Endothelial cell (in vitro differentiated cells): ENCODE data around the gene KCNAB1. TPM values are rescaled to one million over a fixed set of nuclear protein-coding genes. Genes with fewer than 3 reads are reported as not detected.

Experiments used
- DNase-seq: peaks from one replicate; pipeline ENCODE4 v3.0.0; 2021; ENCODE audit warnings: low spot score
- H3K27ac Mint-ChIP-seq: one replicate; pipeline ENCODE4 v1.8.0; 2021; ENCODE audit warnings: mixed read lengths, inconsistent platforms; ENCODE audit not compliant: unreplicated experiment
- H3K27me3 Mint-ChIP-seq: one replicate; pipeline ENCODE4 v1.8.0; 2021; ENCODE audit warnings: mild to moderate bottlenecking, moderate library complexity, mixed read lengths, inconsistent platforms; ENCODE audit not compliant: unreplicated experiment
- H3K36me3 Mint-ChIP-seq: one replicate; pipeline ENCODE4 v1.8.0; 2021; ENCODE audit warnings: mild to moderate bottlenecking, low read depth, mixed read lengths, inconsistent platforms; ENCODE audit not compliant: unreplicated experiment
- H3K4me1 Mint-ChIP-seq: one replicate; pipeline ENCODE4 v1.8.0; 2021; ENCODE audit warnings: mild to moderate bottlenecking, mixed read lengths, inconsistent platforms; ENCODE audit not compliant: unreplicated experiment
- H3K4me3 Mint-ChIP-seq: one replicate; pipeline ENCODE4 v1.8.0; 2021; ENCODE audit warnings: mild to moderate bottlenecking, mixed read lengths, inconsistent platforms; ENCODE audit not compliant: unreplicated experiment
- H3K9me3 Mint-ChIP-seq: one replicate; pipeline ENCODE4 v1.8.0; 2021; ENCODE audit warnings: mixed read lengths, inconsistent platforms; ENCODE audit not compliant: unreplicated experiment
- total RNA-seq: library from RNA; stranded (reverse); fragmentation: NEBNext Ultra II Directional; extraction: Animal tissue kit (Norgen Biotek cat#: 25700); gene quantifications from one replicate; pipeline ENCODE4 v1.2.1, GENCODE V29; 2021; ENCODE audit not compliant: unreplicated experiment
- TF ChIP-seq, protein P1 (sequence below): fragments of 200-600 bp; sonication (generic); IDR thresholded peaks from one replicate; pipeline ENCODE4 v1.5.0; 2021; ENCODE audit warnings: antibody characterized with exemption; ENCODE audit not compliant: unreplicated experiment

The KCNAB1 gene
- total RNA-seq, 1 donor from 2014 or later = not detected

GRCh38 chr3:156350781-156351180 is 230.4 kb downstream of the KCNAB1 start:
- Mint-ChIP-seq H3K9me3 (no peaks in the 10 kb centered on the region), H3K4me3 (no peak overlapping the region), H3K4me1 (peaks cover 6% of the 10 kb centered on the region), H3K27me3 (peaks cover 1% of the 10 kb centered on the region), H3K27ac (no peak overlapping the region), H3K36me3 (no peaks in the 10 kb centered on the region)
- no peak for DNase-seq
- TF ChIP-seq, protein P1, sequence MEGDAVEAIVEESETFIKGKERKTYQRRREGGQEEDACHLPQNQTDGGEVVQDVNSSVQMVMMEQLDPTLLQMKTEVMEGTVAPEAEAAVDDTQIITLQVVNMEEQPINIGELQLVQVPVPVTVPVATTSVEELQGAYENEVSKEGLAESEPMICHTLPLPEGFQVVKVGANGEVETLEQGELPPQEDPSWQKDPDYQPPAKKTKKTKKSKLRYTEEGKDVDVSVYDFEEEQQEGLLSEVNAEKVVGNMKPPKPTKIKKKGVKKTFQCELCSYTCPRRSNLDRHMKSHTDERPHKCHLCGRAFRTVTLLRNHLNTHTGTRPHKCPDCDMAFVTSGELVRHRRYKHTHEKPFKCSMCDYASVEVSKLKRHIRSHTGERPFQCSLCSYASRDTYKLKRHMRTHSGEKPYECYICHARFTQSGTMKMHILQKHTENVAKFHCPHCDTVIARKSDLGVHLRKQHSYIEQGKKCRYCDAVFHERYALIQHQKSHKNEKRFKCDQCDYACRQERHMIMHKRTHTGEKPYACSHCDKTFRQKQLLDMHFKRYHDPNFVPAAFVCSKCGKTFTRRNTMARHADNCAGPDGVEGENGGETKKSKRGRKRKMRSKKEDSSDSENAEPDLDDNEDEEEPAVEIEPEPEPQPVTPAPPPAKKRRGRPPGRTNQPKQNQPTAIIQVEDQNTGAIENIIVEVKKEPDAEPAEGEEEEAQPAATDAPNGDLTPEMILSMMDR = no peak

DNA sequence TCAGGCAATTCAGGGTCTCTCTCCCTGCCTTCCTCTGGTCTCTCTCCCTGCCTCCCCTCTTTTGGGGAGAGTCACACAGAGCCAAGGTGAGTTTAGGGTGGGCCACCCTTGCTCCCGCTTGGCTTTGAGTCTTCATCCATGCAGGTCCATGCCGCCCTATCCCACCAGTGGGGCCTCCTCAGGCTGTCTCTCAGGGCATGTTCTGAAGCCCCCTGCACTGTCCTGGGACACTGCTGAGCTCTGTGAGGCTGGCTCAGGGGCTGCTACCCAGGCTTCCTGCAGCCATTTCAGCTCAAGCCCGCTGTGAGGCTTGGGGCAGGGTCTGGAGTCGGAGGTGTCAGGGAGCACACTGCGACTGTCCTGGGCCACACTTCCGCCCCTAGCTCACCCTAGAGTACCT is 231.4 kb downstream of the KCNAB1 start:
- H3K36me3 Mint-ChIP-seq = no peaks in the 10 kb centered on the region
- TF ChIP-seq, protein P1 = no peak
- no peaks in the 10 kb centered on the region for H3K9me3 Mint-ChIP-seq
- H3K27me3 Mint-ChIP-seq = peaks cover 1% of the 10 kb centered on the region
- DNase-seq = no peak
- H3K27ac Mint-ChIP-seq = no peak overlapping the region
- H3K4me1 Mint-ChIP-seq = peaks cover 6% of the 10 kb centered on the region
- no peak overlapping the region for H3K4me3 Mint-ChIP-seq

- H3K27me3 Mint-ChIP-seq = peaks cover 1% of the 10 kb centered on the region
Measured at GRCh38 chr3:156352728-156353127, 232.3 kb downstream of the KCNAB1 start.

DNA sequence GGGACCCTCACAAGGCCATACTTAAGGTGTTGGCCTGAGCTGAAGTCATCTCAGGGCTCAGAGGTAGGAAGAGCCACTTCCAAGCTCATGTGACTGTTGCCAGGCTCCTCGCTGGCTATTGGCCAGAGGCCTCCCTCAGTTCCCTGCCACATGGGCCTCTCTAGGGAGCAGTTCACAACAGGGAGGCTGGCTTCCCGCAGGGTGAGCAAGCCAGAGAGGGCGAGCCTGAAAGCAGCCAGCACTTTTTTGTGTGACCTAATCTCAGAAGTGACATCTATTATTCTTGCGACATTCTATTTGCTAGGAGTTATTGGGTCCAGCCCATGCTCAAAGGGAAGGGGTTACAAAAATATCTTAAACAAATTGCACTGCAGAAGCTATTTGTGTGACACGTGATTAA is 233.2 kb downstream of the KCNAB1 start:
- no peaks in the 10 kb centered on the region for H3K9me3 Mint-ChIP-seq
- no peak overlapping the region for H3K27ac Mint-ChIP-seq
- no peak for DNase-seq
- H3K4me1 Mint-ChIP-seq = peaks cover 6% of the 10 kb centered on the region
- peaks cover 1% of the 10 kb centered on the region for H3K27me3 Mint-ChIP-seq
- TF ChIP-seq, protein P1 = no peak
- H3K36me3 Mint-ChIP-seq = no peaks in the 10 kb centered on the region
- H3K4me3 Mint-ChIP-seq = no peak overlapping the region

More at GRCh38 chr3:156352728-156353127, 232.3 kb downstream of the KCNAB1 start:
- no peak for DNase-seq
- no peaks in the 10 kb centered on the region for H3K36me3 Mint-ChIP-seq
- H3K9me3 Mint-ChIP-seq = no peaks in the 10 kb centered on the region
- TF ChIP-seq, protein P1 = no peak
- no peak overlapping the region for H3K4me3 Mint-ChIP-seq
- no peak overlapping the region for H3K27ac Mint-ChIP-seq
- H3K4me1 Mint-ChIP-seq = peaks cover 6% of the 10 kb centered on the region

DNA sequence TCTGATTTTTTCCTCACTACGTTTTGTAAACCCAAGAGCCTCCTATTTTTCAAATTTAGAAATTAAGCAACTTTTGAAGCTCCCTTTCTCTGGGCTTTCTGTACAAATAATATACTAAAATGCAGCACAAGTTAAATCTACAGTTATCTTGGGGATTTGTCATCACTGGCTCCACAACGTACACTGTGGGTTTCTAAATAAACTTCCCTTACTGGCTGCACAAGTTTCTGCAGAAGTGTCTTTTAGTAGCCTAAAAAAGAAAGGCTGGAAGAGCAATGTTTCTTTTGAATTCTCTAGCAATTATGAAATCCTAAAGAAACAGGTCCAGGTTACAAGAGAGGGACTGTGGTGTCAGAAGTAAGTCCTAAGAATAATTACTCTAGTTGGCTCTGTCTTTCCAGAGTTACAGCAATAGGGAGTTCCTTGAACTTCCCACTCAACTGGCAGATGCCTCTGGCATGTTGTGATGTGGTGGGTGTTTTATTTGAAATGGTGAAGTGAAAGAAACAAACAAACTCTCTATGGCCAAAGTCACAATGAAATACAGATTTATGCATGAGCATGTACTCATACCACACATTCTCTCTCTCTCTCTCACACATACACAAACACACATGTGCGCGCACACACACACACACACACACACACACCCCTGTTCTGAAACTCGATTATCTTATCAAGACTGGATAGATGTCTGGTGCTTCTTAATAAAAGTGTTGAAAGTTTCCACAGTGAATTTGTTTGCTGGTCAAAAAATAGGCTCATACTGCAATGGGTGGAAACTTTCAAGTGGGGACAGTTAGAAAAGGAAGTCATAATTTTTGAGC is 236.4 kb downstream of the KCNAB1 start:
- no peaks in the 10 kb centered on the region for H3K27me3 Mint-ChIP-seq
- no peak overlapping the region for H3K4me3 Mint-ChIP-seq
- H3K9me3 Mint-ChIP-seq = no peaks in the 10 kb centered on the region
- H3K4me1 Mint-ChIP-seq = peaks cover 3% of the 10 kb centered on the region
- no peak for DNase-seq
- no peaks in the 10 kb centered on the region for H3K36me3 Mint-ChIP-seq
- no peak overlapping the region for H3K27ac Mint-ChIP-seq
- TF ChIP-seq, protein P1 = no peak
